KBM-7 (cell line): ENCODE measurements around the gene RAD51C.
A peak's percentile ranks its signal among the peaks of the same experiment; 100 is the strongest.
"Not testable (repeated sequence)": the region's sequence is repeated elsewhere in the genome, so short reads cannot be mapped to it uniquely, and the experiment has no call there.

Experiments used
- DNase-seq: peaks from one replicate; pipeline ENCODE4 v3.0.0-alpha.2; 2015
- in situ Hi-C: fragments of 300-500 bp; cut with MboI; formaldehyde crosslinking; loops from 2 replicates; pipeline ENCODE4 v1.14.3; 2020; ENCODE audit warnings: low sequenced_read_pairs, low pct_unique_long_range_greater_than_20kb, mixed read lengths

RAD51C gene

GRCh38 chr17:58692239-58693055 is at the start of gene RAD51C:
TSS of gene RAD51C (plus strand) at chr17:58692602. CDS start at chr17:58692644, 42 bp downstream.
- peak; percentile 94 for DNase-seq
- in situ Hi-C loops, result no loop called here

GRCh38 chr17:58643147-58643546 is 49.3 kb upstream of the RAD51C start:
- DNase-seq, result no peak
- in situ Hi-C loops, result no loop called here

- DNase-seq, result no peak
- in situ Hi-C loops, result no loop called here
These were observed 44.2 kb upstream of the RAD51C start for GRCh38 chr17:58648236-58648635.

- DNase-seq, in situ Hi-C loops: not testable (repeated sequence)
These were observed 34.2 kb upstream of the RAD51C start for GRCh38 chr17:58657962-58658803.

- in situ Hi-C loops, result no loop called here
- no peak for DNase-seq
These were observed 33.3 kb upstream of the RAD51C start for GRCh38 chr17:58658804-58659713.

- in situ Hi-C loops, DNase-seq: not testable (repeated sequence)
These were observed 32.7 kb upstream of the RAD51C start for GRCh38 chr17:58659714-58660084.

- DNase-seq, result no peak
- in situ Hi-C loops, result no loop called here
These were observed 31.8 kb upstream of the RAD51C start for GRCh38 chr17:58660621-58661020.

- in situ Hi-C loops, result no loop called here
- DNase-seq, result no peak
These were observed 30.9 kb upstream of the RAD51C start for GRCh38 chr17:58661499-58661898.

- in situ Hi-C loops, result no loop called here
- DNase-seq, result no peak
These were observed 28.1 kb upstream of the RAD51C start for GRCh38 chr17:58664302-58664701.

GRCh38 chr17:58665946-58666857 is 26.2 kb upstream of the RAD51C start:
- in situ Hi-C loops, result no loop called here
- no peak for DNase-seq

- DNase-seq, result no peak
These were observed 25.5 kb upstream of the RAD51C start for GRCh38 chr17:58666858-58667267.

GRCh38 chr17:58667934-58668597 is 24.3 kb upstream of the RAD51C start:
- no peak for DNase-seq
- in situ Hi-C loops, result no loop called here

More at GRCh38 chr17:58666858-58667267, 25.5 kb upstream of the RAD51C start:
- in situ Hi-C loops, result no loop called here

GRCh38 chr17:58668598-58668935 is 23.8 kb upstream of the RAD51C start:
- DNase-seq, result no peak
- in situ Hi-C loops, result no loop called here

GRCh38 chr17:58669853-58670252 is 22.5 kb upstream of the RAD51C start:
- no peak for DNase-seq
- in situ Hi-C loops, result no loop called here

GRCh38 chr17:58671969-58672368 is 20.4 kb upstream of the RAD51C start:
- in situ Hi-C loops, result no loop called here
- DNase-seq, result no peak

- in situ Hi-C loops, result no loop called here
- no peak for DNase-seq
These were observed 15.1 kb upstream of the RAD51C start for GRCh38 chr17:58677194-58677880.

GRCh38 chr17:58678287-58678686 is 14.1 kb upstream of the RAD51C start:
- in situ Hi-C loops, result not testable (repeated sequence)

More at GRCh38 chr17:58678287-58678686, 14.1 kb upstream of the RAD51C start:
- DNase-seq, result not testable (repeated sequence)
